ENCODE results near the gene RORB.

DNA sequence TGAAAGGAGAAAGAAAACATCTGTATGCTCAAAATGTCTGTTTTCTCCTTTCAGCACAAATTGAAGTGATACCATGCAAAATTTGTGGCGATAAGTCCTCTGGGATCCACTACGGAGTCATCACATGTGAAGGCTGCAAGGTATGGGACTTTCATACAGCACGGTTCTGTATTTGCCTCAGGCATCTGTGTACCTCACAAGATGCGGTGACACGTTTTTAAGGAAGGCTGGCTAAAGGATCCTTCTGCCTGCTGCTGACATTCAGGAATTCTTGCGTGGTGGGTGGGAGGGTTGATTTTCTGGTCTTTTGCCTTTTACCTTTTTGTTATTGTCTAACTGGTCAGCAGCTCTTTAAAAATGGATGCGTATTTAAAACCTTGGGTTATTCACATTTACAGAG is 133.1 kb downstream of the RORB start:
- TF ChIP-seq CTCF (IDR thresholded peaks at IDR 0.05) = no peak
- TF ChIP-seq POLR2AphosphoS5 (IDR thresholded peaks at IDR 0.05; ENCODE audit: low read depth, low read length) = no peak
- TF ChIP-seq REST (IDR thresholded peaks at IDR 0.05; ENCODE audit: insufficient read depth in 1 of 2, low read depth in 2 of 2, low read length in 1 of 2) = no peak
- TF ChIP-seq SIN3A (IDR thresholded peaks at IDR 0.05; ENCODE audit: borderline replicate concordance, insufficient read depth, low read depth, low read length) = no peak

All from Panc1 (cell line).